GM19023 (cell line): ENCODE data around the gene RTP2.

ENCODE experiments used
- ATAC-seq: cut with Tn5 transposase; IDR thresholded peaks from one replicate; pipeline ENCODE4 v1.9.1; 2021; ENCODE audit warnings: mild to moderate bottlenecking, moderate library complexity; ENCODE audit not compliant: unreplicated experiment

RTP2 gene

GRCh38 chr3:187739094-187739560 lies 36.8 kb upstream of the RTP2 start:
- ATAC-seq = no peak

DNA sequence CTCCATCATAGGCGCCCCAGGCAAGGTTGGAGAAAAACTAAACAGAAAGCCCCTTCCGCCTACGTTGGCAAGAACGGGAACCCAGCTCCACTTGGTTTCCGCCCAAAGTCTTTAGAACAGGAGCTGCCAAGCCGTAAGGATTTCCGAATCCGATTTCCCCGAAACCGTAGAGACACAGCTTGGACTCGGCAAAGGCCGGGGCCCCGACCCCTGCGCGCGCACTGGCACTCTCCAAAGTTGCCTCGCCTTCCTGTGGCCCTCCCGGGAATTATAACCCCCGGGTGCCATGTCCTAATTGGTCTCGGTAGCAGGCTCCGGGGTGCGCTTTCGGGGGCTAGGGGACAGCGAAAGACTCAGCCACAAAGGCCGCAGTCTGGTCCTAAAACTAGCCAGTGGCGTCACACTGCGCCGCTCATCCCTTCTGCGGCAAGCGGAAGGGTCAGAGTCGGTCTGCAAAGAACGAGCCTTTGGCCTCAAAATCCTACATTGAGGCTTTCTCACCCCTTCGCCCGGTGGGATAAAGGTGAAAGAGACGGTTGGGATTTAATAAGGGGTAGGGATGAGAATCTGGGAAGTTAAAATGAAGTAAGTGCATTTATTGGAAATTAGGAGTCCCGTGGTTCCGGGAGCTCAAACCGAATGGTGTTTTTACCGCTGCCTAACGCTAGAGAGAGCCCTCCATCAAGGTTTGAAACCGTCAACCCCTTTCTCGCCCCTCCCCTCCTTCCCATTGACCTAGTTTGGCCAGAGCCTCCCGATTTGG lies 36.2 kb upstream of the RTP2 start:
- peak; percentile 56 for ATAC-seq

DNA sequence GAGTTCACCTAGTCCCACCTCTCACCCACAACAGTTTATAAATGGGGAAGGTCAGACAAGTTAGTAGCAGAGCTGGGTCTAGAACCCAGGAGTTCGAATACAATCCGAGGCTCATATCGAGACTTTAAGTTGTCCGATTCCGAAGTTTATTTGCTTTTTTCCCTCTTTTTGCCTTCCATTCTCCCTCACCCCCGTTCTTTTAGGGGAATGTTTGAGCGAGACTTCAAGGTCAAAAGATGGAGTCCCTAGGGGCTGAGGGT lies 35.6 kb upstream of the RTP2 start:
- ATAC-seq = no peak

GRCh38 chr3:187737368-187738070 lies 35.2 kb upstream of the RTP2 start:
- ATAC-seq = no peak

DNA sequence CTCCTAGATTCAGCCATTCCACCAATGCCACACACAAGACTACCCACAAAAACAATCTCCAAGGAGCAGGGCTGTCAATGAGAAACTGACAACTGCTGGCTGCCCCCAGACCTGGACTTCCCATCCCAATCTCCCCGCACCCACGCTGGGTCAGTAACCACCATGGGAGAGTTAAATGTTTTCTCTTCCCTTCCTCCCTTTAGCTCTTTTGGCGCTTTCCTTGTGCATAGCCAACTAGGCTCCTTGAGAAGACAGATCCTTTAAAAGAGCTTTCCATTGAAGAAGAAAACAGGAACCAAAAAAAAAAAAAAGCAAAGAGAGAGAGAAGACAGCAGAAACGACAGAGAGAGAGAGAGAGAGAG lies 34.6 kb upstream of the RTP2 start:
- ATAC-seq = no peak

DNA sequence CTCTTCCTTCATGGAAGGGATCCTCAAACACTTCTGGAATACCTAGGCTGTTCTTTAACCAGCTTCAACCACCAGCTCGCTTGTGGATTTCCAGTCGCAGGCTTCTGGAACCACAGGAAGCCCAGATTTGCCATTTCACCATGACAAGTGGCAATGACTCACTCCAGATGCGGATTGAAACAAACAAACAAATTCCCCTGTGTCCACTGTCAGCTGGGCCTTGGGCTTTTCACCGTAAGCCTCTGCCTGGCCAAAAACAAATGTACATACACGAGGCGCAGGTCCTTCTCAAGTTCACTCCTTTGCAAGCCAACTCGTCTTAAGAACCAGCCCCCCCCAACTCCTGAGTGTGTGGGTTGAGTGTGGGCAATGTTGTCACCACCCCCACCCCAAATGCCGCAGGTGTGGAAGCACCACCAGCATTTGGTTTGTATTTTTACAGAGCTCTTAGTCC lies 34.1 kb upstream of the RTP2 start:
- ATAC-seq = no peak

DNA sequence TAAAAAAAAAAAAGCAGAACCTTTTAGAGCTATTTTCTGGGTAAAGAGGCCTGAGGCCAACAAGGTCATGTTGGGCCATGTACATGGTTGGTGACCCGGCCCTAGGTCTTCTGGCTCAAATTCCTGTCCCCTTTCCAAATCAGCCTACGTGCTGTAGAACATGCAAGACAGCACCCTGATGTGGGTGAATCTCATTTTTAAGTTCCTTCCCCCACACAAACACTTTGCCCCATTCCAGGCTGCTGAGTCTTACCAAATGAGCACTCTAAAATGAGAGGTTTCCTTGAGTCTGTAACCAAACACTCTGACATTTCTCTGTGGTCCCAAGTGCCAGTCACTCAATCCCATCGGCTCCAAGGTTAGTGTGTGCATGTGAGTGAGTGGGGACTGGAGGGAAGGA lies 33.5 kb upstream of the RTP2 start:
- no peak for ATAC-seq

DNA sequence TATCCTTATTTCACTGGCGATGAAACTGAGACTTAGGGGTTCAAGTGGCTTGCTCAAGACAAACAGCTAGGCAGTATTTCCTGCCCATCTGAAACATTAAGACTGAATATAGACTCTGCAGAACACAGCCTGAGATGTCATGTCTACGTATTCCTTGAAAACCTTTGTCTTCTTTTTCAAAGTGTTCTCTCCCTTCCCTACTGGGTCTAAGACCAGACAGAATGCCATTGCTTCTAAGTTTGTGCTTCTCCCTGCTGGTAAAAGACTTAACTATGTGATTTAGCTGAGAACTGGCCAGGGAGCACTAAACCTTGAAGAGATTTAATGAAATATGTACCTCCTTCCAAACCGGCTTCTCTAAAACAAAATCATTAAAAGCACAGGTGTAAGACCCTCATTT lies 33.0 kb upstream of the RTP2 start:
- no peak for ATAC-seq

GRCh38 chr3:187734841-187735240 lies 32.5 kb upstream of the RTP2 start:
- ATAC-seq = no peak

- no peak for ATAC-seq
Observed at GRCh38 chr3:187733371-187733770, 31.0 kb upstream of the RTP2 start.

- ATAC-seq = no peak
Observed at GRCh38 chr3:187729598-187729997, 27.2 kb upstream of the RTP2 start.

- no peak for ATAC-seq
Observed at GRCh38 chr3:187728940-187729583, 26.7 kb upstream of the RTP2 start.

DNA sequence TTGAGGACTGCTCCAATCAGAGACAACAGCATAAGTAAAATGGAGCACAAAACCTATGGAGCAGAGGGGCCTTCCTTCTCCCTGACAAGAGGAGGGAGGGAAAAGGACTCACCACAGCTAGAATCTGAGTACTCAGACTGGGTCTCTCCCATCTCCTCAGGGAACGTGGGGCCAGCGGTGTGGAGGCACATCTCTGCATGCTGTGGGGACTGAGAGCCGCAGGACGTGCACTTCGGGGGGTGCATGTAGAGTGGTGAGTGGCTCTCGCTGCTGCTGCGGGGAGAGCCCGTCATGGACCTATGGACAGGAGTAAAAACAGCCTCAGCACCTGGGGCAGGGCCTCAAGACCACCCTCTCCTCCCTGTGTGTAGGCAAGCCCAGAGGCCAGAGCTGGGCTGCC lies 25.9 kb upstream of the RTP2 start:
- ATAC-seq = no peak

GRCh38 chr3:187726564-187726963 lies 24.2 kb upstream of the RTP2 start:
- ATAC-seq = no peak

- no peak for ATAC-seq
Observed at GRCh38 chr3:187725653-187726370, 23.5 kb upstream of the RTP2 start.

- ATAC-seq = no peak
Observed at GRCh38 chr3:187725224-187725623, 22.9 kb upstream of the RTP2 start.

DNA sequence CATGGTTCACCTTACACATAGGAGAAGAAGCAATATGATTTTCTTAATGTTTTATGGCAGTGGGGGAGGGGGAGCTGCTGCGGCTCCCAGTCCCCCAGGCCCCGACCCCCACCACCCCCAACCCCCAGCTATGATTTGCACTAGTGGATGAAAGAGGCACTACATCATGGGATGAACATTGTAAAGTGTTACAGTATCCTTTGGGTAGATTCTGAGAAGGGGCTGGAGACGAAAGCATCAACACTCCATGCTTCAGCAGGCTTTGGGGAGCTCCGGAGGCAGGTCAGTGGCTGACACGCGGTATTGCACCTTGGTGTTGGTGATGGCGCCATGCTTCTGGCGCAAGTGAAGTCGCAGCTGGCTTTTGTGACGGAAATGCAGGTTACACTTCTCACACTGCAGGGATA lies 19.9 kb upstream of the RTP2 start:
- no peak for ATAC-seq

GRCh38 chr3:187721055-187721454 lies 18.7 kb upstream of the RTP2 start:
- no peak for ATAC-seq

- ATAC-seq = no peak
Observed at GRCh38 chr3:187720337-187720670, 17.9 kb upstream of the RTP2 start.

- no peak for ATAC-seq
Observed at GRCh38 chr3:187719628-187720336, 17.4 kb upstream of the RTP2 start.

GRCh38 chr3:187718802-187719201 lies 16.4 kb upstream of the RTP2 start:
- ATAC-seq = no peak
